ENCODE results near the gene RARB. TPM values are rescaled to one million over a fixed set of nuclear protein-coding genes. Genes with fewer than 3 reads are reported as not detected.

Gene RARB
- total and polyA plus RNA-seq, 2 experiments from 2014 or later = 0.14 to 0.42 TPM

GRCh38 chr3:25479727-25480010 lies 51.6 kb downstream of the RARB start:
- no peaks in the 10 kb centered on the region for H4K20me1 ChIP-seq (replicated peaks; ENCODE audit: insufficient read depth)
- no peaks in the 10 kb centered on the region for H3K79me2 ChIP-seq (replicated peaks; ENCODE audit: insufficient read depth)
- no peaks in the 10 kb centered on the region for H3K27me3 ChIP-seq (ENCODE audit: insufficient read depth)
- 0 out of 2 replicates have a peak, but pooled peaks cover 3% of the 10 kb centered on the region for H3K9me2 ChIP-seq (ENCODE audit: insufficient read depth)
- no peak overlapping the region for H3K4me3 ChIP-seq
- H3K4me1 Mint-ChIP-seq = peaks cover 5% of the 10 kb centered on the region; the same call in 2 of the 3 replicates
- H3K4me1 ChIP-seq (ENCODE audit: insufficient read depth) = no peaks in the 10 kb centered on the region; the same call in 1 of the 2 replicates
- no peaks in the 10 kb centered on the region for H3F3A ChIP-seq (replicated peaks; ENCODE audit: low read depth)
- no peak overlapping the region for H3K4me2 ChIP-seq
- no peak overlapping the region for H3K27ac ChIP-seq (ENCODE audit: low read depth)
- H2AFZ ChIP-seq = no peak overlapping the region
- TF ChIP-seq STAT1 (IDR thresholded peaks at IDR 0.05; ENCODE audit: unreplicated experiment) = no peak
- H3K36me3 ChIP-seq (ENCODE audit: insufficient read depth) = no peaks in the 10 kb centered on the region
- H3K27ac Mint-ChIP-seq = no peak overlapping the region
- no peaks in the 10 kb centered on the region for H3K9me3 Mint-ChIP-seq
- ATAC-seq = no peak
- no peak for DNase-seq (ENCODE audit: low spot score)
- no peak overlapping the region for H3K4me3 Mint-ChIP-seq
- H3K27me3 Mint-ChIP-seq (ENCODE audit: insufficient read depth, low read depth, poor library complexity) = peaks cover 2% of the 10 kb centered on the region
- H3K36me3 Mint-ChIP-seq (ENCODE audit: low read depth) = no peaks in the 10 kb centered on the region

DNA sequence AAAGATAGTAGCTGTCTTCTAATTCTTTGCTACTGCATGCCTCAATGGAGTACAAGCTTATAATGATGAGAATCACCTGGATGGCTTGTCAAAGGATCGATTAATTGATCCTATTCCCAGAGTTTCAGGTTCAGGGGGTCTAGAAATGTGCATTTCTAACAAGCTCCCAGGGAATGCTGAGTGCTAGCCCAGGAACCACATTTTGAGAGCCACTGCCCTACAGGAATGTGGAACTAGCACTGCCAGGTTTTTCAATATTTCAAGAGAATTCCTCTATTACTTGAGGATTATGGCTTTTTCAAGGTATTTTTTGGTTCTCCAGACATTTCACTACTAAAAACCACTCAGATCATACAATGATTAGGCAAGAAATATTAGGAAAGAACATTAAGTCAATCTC lies 52.7 kb downstream of the RARB start:
- no peak overlapping the region for H2AFZ ChIP-seq
- H3K4me3 ChIP-seq = no peak overlapping the region
- no peaks in the 10 kb centered on the region for H3F3A ChIP-seq (replicated peaks; ENCODE audit: low read depth)
- no peak overlapping the region for H3K27ac ChIP-seq (ENCODE audit: low read depth)
- no peaks in the 10 kb centered on the region for H3K36me3 Mint-ChIP-seq (ENCODE audit: low read depth)
- no peak overlapping the region for H3K4me3 Mint-ChIP-seq
- no peak overlapping the region for H3K4me2 ChIP-seq
- no peaks in the 10 kb centered on the region for H3K36me3 ChIP-seq (ENCODE audit: insufficient read depth)
- DNase-seq (ENCODE audit: low spot score) (no peak), ATAC-seq (no peak)
- no peaks in the 10 kb centered on the region; the same call in 1 of the 2 replicates for H3K4me1 ChIP-seq (ENCODE audit: insufficient read depth)
- H3K9me2 ChIP-seq (ENCODE audit: insufficient read depth) = 0 out of 2 replicates have a peak, but pooled peaks cover under 1% of the 10 kb centered on the region
- TF ChIP-seq, protein P1, sequence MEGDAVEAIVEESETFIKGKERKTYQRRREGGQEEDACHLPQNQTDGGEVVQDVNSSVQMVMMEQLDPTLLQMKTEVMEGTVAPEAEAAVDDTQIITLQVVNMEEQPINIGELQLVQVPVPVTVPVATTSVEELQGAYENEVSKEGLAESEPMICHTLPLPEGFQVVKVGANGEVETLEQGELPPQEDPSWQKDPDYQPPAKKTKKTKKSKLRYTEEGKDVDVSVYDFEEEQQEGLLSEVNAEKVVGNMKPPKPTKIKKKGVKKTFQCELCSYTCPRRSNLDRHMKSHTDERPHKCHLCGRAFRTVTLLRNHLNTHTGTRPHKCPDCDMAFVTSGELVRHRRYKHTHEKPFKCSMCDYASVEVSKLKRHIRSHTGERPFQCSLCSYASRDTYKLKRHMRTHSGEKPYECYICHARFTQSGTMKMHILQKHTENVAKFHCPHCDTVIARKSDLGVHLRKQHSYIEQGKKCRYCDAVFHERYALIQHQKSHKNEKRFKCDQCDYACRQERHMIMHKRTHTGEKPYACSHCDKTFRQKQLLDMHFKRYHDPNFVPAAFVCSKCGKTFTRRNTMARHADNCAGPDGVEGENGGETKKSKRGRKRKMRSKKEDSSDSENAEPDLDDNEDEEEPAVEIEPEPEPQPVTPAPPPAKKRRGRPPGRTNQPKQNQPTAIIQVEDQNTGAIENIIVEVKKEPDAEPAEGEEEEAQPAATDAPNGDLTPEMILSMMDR (conservative IDR thresholded peaks at IDR 0.05; ENCODE audit: low read depth in 2 of 2) = no peak
- no peak for TF ChIP-seq EZH2 (IDR thresholded peaks at IDR 0.05; ENCODE audit: low read depth, unreplicated experiment)
- TF ChIP-seq NANOG (IDR thresholded peaks at IDR 0.05; ENCODE audit: borderline replicate concordance) = no peak
- TF ChIP-seq POLR2AphosphoS5 (IDR thresholded peaks at IDR 0.05; ENCODE audit: low read depth) = no peak
- TF ChIP-seq, protein P2, sequence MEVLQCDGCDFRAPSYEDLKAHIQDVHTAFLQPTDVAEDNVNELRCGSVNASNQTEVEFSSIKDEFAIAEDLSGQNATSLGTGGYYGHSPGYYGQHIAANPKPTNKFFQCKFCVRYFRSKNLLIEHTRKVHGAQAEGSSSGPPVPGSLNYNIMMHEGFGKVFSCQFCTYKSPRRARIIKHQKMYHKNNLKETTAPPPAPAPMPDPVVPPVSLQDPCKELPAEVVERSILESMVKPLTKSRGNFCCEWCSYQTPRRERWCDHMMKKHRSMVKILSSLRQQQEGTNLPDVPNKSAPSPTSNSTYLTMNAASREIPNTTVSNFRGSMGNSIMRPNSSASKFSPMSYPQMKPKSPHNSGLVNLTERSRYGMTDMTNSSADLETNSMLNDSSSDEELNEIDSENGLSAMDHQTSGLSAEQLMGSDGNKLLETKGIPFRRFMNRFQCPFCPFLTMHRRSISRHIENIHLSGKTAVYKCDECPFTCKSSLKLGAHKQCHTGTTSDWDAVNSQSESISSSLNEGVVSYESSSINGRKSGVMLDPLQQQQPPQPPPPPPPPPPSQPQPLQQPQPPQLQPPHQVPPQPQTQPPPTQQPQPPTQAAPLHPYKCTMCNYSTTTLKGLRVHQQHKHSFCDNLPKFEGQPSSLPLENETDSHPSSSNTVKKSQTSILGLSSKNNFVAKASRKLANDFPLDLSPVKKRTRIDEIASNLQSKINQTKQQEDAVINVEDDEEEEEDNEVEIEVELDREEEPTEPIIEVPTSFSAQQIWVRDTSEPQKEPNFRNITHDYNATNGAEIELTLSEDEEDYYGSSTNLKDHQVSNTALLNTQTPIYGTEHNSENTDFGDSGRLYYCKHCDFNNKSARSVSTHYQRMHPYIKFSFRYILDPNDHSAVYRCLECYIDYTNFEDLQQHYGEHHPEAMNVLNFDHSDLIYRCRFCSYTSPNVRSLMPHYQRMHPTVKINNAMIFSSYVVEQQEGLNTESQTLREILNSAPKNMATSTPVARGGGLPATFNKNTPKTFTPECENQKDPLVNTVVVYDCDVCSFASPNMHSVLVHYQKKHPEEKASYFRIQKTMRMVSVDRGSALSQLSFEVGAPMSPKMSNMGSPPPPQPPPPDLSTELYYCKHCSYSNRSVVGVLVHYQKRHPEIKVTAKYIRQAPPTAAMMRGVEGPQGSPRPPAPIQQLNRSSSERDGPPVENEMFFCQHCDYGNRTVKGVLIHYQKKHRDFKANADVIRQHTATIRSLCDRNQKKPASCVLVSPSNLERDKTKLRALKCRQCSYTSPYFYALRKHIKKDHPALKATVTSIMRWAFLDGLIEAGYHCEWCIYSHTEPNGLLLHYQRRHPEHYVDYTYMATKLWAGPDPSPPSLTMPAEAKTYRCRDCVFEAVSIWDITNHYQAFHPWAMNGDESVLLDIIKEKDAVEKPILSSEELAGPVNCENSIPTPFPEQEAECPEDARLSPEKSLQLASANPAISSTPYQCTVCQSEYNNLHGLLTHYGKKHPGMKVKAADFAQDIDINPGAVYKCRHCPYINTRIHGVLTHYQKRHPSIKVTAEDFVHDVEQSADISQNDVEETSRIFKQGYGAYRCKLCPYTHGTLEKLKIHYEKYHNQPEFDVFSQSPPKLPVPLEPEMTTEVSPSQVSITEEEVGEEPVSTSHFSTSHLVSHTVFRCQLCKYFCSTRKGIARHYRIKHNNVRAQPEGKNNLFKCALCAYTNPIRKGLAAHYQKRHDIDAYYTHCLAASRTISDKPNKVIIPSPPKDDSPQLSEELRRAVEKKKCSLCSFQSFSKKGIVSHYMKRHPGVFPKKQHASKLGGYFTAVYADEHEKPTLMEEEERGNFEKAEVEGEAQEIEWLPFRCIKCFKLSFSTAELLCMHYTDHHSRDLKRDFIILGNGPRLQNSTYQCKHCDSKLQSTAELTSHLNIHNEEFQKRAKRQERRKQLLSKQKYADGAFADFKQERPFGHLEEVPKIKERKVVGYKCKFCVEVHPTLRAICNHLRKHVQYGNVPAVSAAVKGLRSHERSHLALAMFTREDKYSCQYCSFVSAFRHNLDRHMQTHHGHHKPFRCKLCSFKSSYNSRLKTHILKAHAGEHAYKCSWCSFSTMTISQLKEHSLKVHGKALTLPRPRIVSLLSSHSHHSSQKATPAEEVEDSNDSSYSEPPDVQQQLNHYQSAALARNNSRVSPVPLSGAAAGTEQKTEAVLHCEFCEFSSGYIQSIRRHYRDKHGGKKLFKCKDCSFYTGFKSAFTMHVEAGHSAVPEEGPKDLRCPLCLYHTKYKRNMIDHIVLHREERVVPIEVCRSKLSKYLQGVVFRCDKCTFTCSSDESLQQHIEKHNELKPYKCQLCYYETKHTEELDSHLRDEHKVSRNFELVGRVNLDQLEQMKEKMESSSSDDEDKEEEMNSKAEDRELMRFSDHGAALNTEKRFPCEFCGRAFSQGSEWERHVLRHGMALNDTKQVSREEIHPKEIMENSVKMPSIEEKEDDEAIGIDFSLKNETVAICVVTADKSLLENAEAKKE (CRISPR knock-in tag; IDR thresholded peaks at IDR 0.05) = no peak
- no peak for TF ChIP-seq ZNF331 (CRISPR knock-in tag; IDR thresholded peaks at IDR 0.05; ENCODE audit: low read depth)
- no peak for TF ChIP-seq REST (IDR thresholded peaks at IDR 0.05; ENCODE audit: unreplicated experiment)
- no peak for TF ChIP-seq EZH2phosphoT487 (IDR thresholded peaks at IDR 0.05; ENCODE audit: unreplicated experiment)
- no peak for TF ChIP-seq STAT1 (IDR thresholded peaks at IDR 0.05; ENCODE audit: unreplicated experiment)
- TF ChIP-seq ZNF114 (CRISPR knock-in tag; IDR thresholded peaks at IDR 0.05) = no peak
- H3K27ac Mint-ChIP-seq = no peak overlapping the region
- no peaks in the 10 kb centered on the region for H3K9me3 Mint-ChIP-seq
- no peaks in the 10 kb centered on the region for H3K27me3 ChIP-seq (ENCODE audit: insufficient read depth)
- no peaks in the 10 kb centered on the region for H4K20me1 ChIP-seq (replicated peaks; ENCODE audit: insufficient read depth)
- peaks cover 2% of the 10 kb centered on the region for H3K27me3 Mint-ChIP-seq (ENCODE audit: insufficient read depth, low read depth, poor library complexity)
- H3K79me2 ChIP-seq (replicated peaks; ENCODE audit: insufficient read depth) = no peaks in the 10 kb centered on the region
- H3K4me1 Mint-ChIP-seq = peaks cover 5% of the 10 kb centered on the region; the same call in 2 of the 3 replicates

Data from GM23338 (cell line).